ENCODE results near the gene RRN3.
"Not testable (repeated sequence)": the region's sequence is repeated elsewhere in the genome, so short reads cannot be mapped to it uniquely, and the experiment has no call there.

DNA sequence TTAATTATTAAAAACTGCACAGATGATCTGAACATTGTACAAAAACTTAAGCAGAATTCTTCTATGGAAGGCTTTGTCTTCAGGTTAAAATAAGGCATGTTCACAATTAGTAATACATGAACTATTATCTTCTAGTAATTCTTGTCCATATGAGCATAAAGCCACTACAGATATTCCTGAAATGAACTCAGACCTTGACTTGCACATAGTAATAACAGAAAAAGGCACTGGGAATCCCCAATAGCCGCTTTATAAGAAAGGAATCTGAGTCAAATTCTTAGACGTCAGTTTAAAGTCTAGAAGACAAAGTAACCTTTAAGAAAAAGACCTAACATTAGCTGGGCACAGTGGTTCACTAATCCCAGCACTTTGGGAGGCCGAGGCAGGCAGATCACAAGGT is 11.3 kb downstream of the RRN3 start:
- TF ChIP-seq, protein P1, sequence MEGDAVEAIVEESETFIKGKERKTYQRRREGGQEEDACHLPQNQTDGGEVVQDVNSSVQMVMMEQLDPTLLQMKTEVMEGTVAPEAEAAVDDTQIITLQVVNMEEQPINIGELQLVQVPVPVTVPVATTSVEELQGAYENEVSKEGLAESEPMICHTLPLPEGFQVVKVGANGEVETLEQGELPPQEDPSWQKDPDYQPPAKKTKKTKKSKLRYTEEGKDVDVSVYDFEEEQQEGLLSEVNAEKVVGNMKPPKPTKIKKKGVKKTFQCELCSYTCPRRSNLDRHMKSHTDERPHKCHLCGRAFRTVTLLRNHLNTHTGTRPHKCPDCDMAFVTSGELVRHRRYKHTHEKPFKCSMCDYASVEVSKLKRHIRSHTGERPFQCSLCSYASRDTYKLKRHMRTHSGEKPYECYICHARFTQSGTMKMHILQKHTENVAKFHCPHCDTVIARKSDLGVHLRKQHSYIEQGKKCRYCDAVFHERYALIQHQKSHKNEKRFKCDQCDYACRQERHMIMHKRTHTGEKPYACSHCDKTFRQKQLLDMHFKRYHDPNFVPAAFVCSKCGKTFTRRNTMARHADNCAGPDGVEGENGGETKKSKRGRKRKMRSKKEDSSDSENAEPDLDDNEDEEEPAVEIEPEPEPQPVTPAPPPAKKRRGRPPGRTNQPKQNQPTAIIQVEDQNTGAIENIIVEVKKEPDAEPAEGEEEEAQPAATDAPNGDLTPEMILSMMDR (IDR thresholded peaks at IDR 0.05) = not testable (repeated sequence)
- TF ChIP-seq EP300 (IDR thresholded peaks at IDR 0.05); POLR2A (IDR thresholded peaks at IDR 0.05; ENCODE audit: low read depth): not testable (repeated sequence)

All from esophagus muscularis mucosa (tissue), 4 donors.